Measurements from ENCODE around the gene CFAP46.

- TF ChIP-seq CTCF (conservative IDR thresholded peaks at IDR 0.05; ENCODE audit: low read depth, low read length) = no peak
- no peak for TF ChIP-seq POLR2A (IDR thresholded peaks at IDR 0.05; ENCODE audit: low read depth, low read length)
- TF ChIP-seq, protein P1, sequence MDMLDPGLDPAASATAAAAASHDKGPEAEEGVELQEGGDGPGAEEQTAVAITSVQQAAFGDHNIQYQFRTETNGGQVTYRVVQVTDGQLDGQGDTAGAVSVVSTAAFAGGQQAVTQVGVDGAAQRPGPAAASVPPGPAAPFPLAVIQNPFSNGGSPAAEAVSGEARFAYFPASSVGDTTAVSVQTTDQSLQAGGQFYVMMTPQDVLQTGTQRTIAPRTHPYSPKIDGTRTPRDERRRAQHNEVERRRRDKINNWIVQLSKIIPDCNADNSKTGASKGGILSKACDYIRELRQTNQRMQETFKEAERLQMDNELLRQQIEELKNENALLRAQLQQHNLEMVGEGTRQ (IDR thresholded peaks at IDR 0.05; ENCODE audit: low read depth, low read length) = no peak
- no peak for TF ChIP-seq MAFK (IDR thresholded peaks at IDR 0.05; ENCODE audit: low read depth, low read length)
- no peak for TF ChIP-seq RFX5 (IDR thresholded peaks at IDR 0.05; ENCODE audit: low read depth, low read length)
- TF ChIP-seq, protein P2, sequence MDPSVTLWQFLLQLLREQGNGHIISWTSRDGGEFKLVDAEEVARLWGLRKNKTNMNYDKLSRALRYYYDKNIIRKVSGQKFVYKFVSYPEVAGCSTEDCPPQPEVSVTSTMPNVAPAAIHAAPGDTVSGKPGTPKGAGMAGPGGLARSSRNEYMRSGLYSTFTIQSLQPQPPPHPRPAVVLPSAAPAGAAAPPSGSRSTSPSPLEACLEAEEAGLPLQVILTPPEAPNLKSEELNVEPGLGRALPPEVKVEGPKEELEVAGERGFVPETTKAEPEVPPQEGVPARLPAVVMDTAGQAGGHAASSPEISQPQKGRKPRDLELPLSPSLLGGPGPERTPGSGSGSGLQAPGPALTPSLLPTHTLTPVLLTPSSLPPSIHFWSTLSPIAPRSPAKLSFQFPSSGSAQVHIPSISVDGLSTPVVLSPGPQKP (IDR thresholded peaks at IDR 0.05; ENCODE audit: borderline replicate concordance, low read depth, low read length) = no peak
- TF ChIP-seq SMC3 (IDR thresholded peaks at IDR 0.05; ENCODE audit: low read depth, low read length) = no peak
- TF ChIP-seq MXI1 (IDR thresholded peaks at IDR 0.05; ENCODE audit: borderline replicate concordance, low read depth, low read length) = no peak
- no peak for TF ChIP-seq BHLHE40 (IDR thresholded peaks at IDR 0.05; ENCODE audit: low read depth, low read length)
- TF ChIP-seq CEBPB (IDR thresholded peaks at IDR 0.05; ENCODE audit: low read depth, low read length) = no peak
- no peak for TF ChIP-seq FOS (IDR thresholded peaks at IDR 0.05; ENCODE audit: low read depth, low read length)
- TF ChIP-seq RCOR1 (IDR thresholded peaks at IDR 0.05; ENCODE audit: insufficient replicate concordance, low read length) = no peak
- no peak for TF ChIP-seq NFE2L2 (IDR thresholded peaks at IDR 0.05; ENCODE audit: low read depth, low read length)
Measured at GRCh38 chr10:132918617-132919373, 23.6 kb downstream of the CFAP46 start.
